Lower leg skin (tissue), 4 donors: ENCODE data around the gene SMG6. TPM values are rescaled to one million over a fixed set of nuclear protein-coding genes. Genes with fewer than 3 reads are reported as not detected.

ENCODE experiments used
- DNase-seq, 2 donors: peaks; one replicate each; pipeline ENCODE4 v3.0.0-alpha.2; 2019; ENCODE audit warnings: low spot score in 2 of 2
- H3K4me3 ChIP-seq: fragments of 200-600 bp; sonication (generic); 2 replicates; pipeline ENCODE4 v1.5.1; 2017; ENCODE audit warnings: mild to moderate bottlenecking, low read depth; ENCODE audit not compliant: poor library complexity, severe bottlenecking
- CTCF ChIP-seq, 3 donors: fragments of 450-650 bp; IDR thresholded peaks; one replicate each; pipeline ENCODE4 v1.5.1; 2016; ENCODE audit warnings: antibody characterized with exemption in 3 of 3, mild to moderate bottlenecking in 3 of 3, moderate library complexity in 2 of 3
- POLR2A ChIP-seq, 2 donors: fragments of 450-650 bp; IDR thresholded peaks; one replicate each; pipeline ENCODE4 v1.6.1; 2016 to 2017; ENCODE audit warnings: antibody characterized with exemption in 2 of 2, mild to moderate bottlenecking in 1 of 2, moderate library complexity in 1 of 2
- WGBS, 2 donors: methylation state at CpG; one replicate each; pipeline ENCODE4 v1.1.5; 2018; 5-methylcytosine and 5-hydroxymethylcytosine counted together
- intact Hi-C: fragments of 100-400 bp; cut with DNase I; formaldehyde crosslinking; loops from one replicate; pipeline ENCODE4 v1.15.0; 2023; ENCODE audit warnings: low total_unique reads
- total RNA-seq, 4 donors: library from RNA; depleted of rRNA; stranded (reverse); fragments of >200 nt; gene quantifications; one replicate each; pipeline ENCODE4 v1.1.0, GENCODE V29; 2016

Gene SMG6
- total RNA-seq, 4 donors from 2014 or later = 22.5 to 54.6 (median 29.5) TPM

GRCh38 chr17:2094891-2095535, 208.6 kb downstream of the SMG6 start:
- TF ChIP-seq CTCF (IDR thresholded peaks at IDR 0.05) (peak in 1 of 3 donors; percentile 61), POLR2A (IDR thresholded peaks at IDR 0.05) (no peak)
- intact Hi-C loops = loop anchor here (5.0 kb wide), 1 partner anchor 427 kb away; no protein-coding TSS in a partner anchor
- WGBS, 2 donors = 47 to 49% methylated on average over 12 of the region's 12 CpGs
- DNase-seq = peak; percentile 56 to 93
- H3K4me3 ChIP-seq = no peak overlapping the region

GRCh38 chr17:2093349-2093748, 210.2 kb downstream of the SMG6 start:
- intact Hi-C loops = no loop called here
- WGBS, 2 donors = 58 to 69% methylated on average over 5 of the region's 5 CpGs

DNA sequence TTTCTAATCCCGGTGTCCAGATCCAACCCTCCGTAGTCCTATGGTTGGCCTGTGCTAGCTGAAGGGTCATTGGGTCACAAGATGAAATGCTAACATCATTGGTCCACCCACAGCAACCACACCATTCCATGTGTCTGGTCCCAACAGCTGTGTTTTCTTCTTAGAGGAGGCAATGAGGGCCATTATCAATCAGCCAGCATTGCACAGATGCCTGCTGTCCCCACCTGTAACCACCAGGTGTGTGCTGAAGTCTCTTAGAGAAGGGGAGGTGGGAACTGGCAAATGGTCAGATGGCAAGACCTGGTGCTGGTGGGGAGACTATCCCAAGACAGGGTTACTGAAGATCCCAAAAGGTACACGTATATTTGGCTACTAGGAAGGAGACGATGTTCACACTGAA, 211.3 kb downstream of the SMG6 start:
- DNase-seq = no peak
- 89 to 95% methylated on average over 4 of the region's 4 CpGs for WGBS, 2 donors
- intact Hi-C loops = no loop called here
- no peak overlapping the region for H3K4me3 ChIP-seq
- no peak for TF ChIP-seq CTCF (IDR thresholded peaks at IDR 0.05)

More at GRCh38 chr17:2093349-2093748, 210.2 kb downstream of the SMG6 start:
- DNase-seq = no peak
- H3K4me3 ChIP-seq = no peak overlapping the region
- TF ChIP-seq CTCF (IDR thresholded peaks at IDR 0.05) = no peak
- no peak for TF ChIP-seq POLR2A (IDR thresholded peaks at IDR 0.05)

DNA sequence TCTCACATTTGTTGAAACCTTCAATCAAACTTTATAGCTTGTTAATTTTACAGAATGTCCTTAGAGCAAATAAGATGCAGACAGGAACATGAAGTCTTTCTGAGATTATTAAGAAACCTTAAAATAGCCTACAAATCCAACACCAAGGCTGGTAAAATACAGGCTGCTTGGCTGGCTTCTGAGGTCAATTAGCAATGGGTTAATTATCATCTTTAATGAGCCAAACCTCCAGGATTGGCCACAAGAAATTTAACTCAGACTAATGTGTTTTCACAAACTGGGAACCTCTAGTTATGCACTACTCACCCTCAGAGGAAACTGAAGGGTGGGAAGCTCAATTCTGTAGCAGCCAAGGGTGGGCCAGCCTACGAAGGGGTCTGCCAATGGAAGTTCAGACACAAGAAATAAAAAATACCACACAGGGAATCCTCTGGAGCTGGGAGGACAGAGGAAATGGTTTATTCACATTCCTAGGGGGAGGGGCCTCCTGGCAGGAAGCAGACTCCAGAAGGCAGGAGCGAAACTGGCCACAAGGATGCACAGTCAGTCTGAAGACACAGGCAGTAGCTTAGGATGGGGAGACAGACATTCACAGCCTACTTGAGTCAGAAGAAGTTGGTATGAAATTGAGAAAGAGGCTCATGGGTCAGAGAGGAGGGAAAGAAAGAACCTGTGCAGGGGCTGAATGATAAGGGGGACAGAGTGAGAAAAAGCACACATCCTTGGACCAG, 212.6 kb downstream of the SMG6 start:
- DNase-seq = peak in 1 of 2 donors; percentile 68
- intact Hi-C loops = no loop called here
- no peak for TF ChIP-seq POLR2A (IDR thresholded peaks at IDR 0.05)
- no peak for TF ChIP-seq CTCF (IDR thresholded peaks at IDR 0.05)
- WGBS, 2 donors = 43 to 44% methylated on average over 2 of the region's 2 CpGs
- H3K4me3 ChIP-seq = no peak overlapping the region

DNA sequence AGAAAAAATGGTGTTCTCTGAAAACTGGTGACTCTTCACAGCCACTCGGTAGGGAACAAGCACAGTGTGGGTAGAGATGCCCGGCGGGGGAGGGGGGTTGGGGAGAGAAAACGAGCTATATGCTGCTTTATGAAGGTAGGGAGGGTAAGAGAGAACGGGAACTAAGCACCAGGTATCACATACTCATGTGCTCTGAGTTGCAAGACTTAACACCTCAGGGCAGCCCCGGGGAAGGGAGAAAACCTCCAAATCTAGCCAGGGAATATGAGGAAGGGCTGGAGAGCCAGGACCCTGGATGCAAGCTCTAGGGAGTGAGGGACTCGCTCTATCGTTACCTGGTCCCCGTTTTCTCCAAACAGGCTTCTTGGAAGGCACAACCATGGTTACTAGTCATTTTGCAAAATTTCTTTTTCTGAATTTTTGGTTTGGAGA, 213.4 kb downstream of the SMG6 start:
- TF ChIP-seq CTCF (IDR thresholded peaks at IDR 0.05) (no peak), POLR2A (IDR thresholded peaks at IDR 0.05) (no peak)
- intact Hi-C loops = no loop called here
- no peak for DNase-seq
- WGBS, 2 donors = 52 to 56% methylated on average over 9 of the region's 9 CpGs
- H3K4me3 ChIP-seq = no peak overlapping the region
